KMS-11 (cell line): Measurements from ENCODE around the gene MPPE1.

Source experiments
- H2AFZ ChIP-seq: fragments of 200-600 bp; sonication (generic); 2 replicates; pipeline ENCODE4 v1.6.1; 2016; ENCODE audit warnings: antibody characterized with exemption, mixed run types, low read depth
- H3K27ac ChIP-seq: fragments of 200-600 bp; sonication (generic); 2 replicates; pipeline ENCODE4 v1.6.1; 2016; ENCODE audit warnings: mild to moderate bottlenecking, mixed run types
- H3K27me3 ChIP-seq: fragments of 200-600 bp; sonication (generic); 2 replicates; pipeline ENCODE4 v1.6.1; 2017; ENCODE audit warnings: mild to moderate bottlenecking, low read depth, mixed run types, moderate library complexity; ENCODE audit not compliant: insufficient read depth
- H3K36me3 ChIP-seq: fragments of 200-600 bp; sonication (generic); 2 replicates; pipeline ENCODE4 v1.6.1; 2017; ENCODE audit warnings: mild to moderate bottlenecking, mixed run types; ENCODE audit not compliant: insufficient read depth
- H3K4me1 ChIP-seq: fragments of 200-600 bp; sonication (generic); 2 replicates; pipeline ENCODE4 v1.6.1; 2016; ENCODE audit warnings: mild to moderate bottlenecking, low read depth, mixed run types; ENCODE audit not compliant: poor library complexity, severe bottlenecking
- H3K4me2 ChIP-seq: fragments of 200-600 bp; sonication (generic); 2 replicates; pipeline ENCODE4 v1.7.0; 2016; ENCODE audit warnings: mild to moderate bottlenecking, mixed run types
- H3K4me3 ChIP-seq: fragments of 200-600 bp; sonication (generic); IDR thresholded peaks from 2 replicates; pipeline ENCODE4 v1.6.1; 2017; ENCODE audit warnings: low read depth, low read length, mixed read lengths; ENCODE audit not compliant: insufficient read depth
- H3K79me2 ChIP-seq: fragments of 200-600 bp; sonication (generic); 2 replicates; pipeline ENCODE4 v1.6.1; 2016; ENCODE audit warnings: low read depth, mixed run types; ENCODE audit not compliant: insufficient read depth
- H3K9ac ChIP-seq: fragments of 200-600 bp; sonication (generic); 2 replicates; pipeline ENCODE4 v1.6.1; 2016; ENCODE audit warnings: mild to moderate bottlenecking, mixed run types
- H4K20me1 ChIP-seq: fragments of 200-600 bp; sonication (generic); 2 replicates; pipeline ENCODE4 v1.6.1; 2016; ENCODE audit warnings: mild to moderate bottlenecking, mixed run types; ENCODE audit not compliant: insufficient read depth
- CTCF ChIP-seq: fragments of 200-600 bp; sonication (generic); conservative IDR thresholded peaks from 2 replicates; pipeline ENCODE4 v1.6.1; 2017; ENCODE audit warnings: low read depth, mild to moderate bottlenecking, antibody characterized with exemption, low read length, moderate library complexity, mixed read lengths

MPPE1 gene

DNA sequence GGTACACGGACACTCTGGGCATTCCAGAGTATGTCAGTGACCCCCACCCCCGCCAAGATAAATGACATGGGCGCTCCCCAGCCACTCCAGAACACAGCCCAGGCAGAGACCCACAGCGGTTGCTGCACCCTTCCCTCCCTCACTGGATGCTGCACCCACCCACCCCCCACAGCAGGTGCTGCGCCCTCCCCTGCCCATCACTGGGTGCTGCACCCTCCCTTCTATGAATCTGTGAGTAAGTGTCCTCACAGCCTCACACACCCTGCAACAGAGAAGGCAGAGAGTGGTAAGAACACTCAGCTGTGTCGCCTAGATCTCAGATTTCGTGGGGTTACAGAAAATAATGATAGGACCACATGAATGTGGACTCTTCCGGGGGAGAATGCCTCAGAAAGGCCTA is 33.4 kb downstream of the MPPE1 start:
- Histone ChIP-seq H3K4me2 (no peak overlapping the region), H4K20me1 (no peaks in the 10 kb centered on the region), H3K9ac (no peak overlapping the region), H3K36me3 (no peaks in the 10 kb centered on the region), H3K4me3 (no peak overlapping the region), H3K4me1 (no peaks in the 10 kb centered on the region), H3K27ac (no peak overlapping the region), H3K27me3 (no peaks in the 10 kb centered on the region), H3K79me2 (no peaks in the 10 kb centered on the region), H2AFZ (no peak overlapping the region)
- TF ChIP-seq CTCF = no peak

DNA sequence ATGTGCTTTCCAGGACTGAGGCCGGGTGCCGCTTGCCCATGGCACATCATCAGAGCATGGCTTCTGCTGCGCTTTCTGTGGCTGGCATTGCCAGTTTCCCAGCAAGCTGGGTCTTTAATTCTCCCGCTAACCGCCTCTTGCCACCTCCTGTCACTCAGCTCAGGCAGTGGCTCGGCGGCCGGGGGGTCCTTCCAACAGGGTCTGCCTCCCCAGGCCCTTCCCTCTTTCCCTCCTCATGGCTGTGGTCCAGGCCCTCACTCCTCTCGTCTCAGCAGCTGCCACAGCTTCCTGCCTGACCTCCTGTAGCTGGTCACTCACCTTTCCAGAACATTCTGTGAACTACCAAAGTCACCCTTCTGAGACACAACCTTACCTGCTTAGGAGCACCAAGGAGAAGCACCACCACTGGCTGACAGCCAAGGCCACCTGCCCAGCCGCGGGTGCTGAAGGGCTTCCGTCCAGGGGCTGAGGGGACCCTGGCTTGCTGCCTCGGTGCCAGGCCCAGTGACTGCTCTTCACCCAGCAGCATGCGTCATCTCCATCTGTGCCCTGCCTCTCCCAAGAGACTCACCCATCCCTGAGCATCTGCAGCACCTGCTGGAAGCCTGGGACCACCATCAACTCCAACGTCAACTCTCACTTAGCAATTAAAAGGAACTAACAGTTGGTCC is 34.3 kb downstream of the MPPE1 start:
- Histone ChIP-seq H3K36me3 (no peaks in the 10 kb centered on the region), H3K4me3 (no peak overlapping the region), H4K20me1 (no peaks in the 10 kb centered on the region), H2AFZ (no peak overlapping the region), H3K27me3 (no peaks in the 10 kb centered on the region), H3K9ac (no peak overlapping the region), H3K4me2 (no peak overlapping the region), H3K4me1 (no peaks in the 10 kb centered on the region), H3K79me2 (no peaks in the 10 kb centered on the region), H3K27ac (no peak overlapping the region)
- TF ChIP-seq CTCF = no peak

DNA sequence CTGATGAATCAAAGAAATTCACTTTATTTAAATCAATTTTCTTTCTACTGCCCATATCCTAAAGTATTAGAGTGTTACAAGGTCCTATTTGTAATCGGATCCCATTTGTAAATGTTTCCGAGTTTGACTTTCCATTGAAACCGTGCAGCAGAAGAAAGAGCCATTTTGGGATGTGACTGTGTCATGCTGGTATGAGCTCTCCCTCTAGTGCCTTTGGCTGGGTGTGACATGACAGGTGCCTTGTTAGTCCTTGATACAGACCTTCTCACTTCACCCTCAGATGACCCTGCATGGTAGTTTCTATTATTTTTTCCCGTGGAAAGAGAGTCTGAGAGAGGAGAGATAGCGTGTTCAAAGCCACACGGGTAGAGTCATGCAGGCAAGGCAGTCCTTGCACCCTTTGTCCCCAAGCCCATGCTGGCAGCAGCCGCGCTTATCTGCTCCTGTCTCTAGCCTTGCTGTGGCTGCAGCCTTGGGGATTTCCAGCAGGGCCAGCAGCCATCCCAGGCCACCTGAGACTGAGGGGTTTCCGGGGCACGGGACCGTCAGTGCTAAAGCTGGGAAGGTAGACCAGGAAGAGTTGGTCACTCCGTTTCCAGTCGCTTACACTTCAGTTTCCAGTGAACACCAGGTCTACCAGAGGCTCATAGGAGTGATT is 35.5 kb downstream of the MPPE1 start:
- Histone ChIP-seq H3K4me3 (no peak overlapping the region), H3K36me3 (no peaks in the 10 kb centered on the region), H3K9ac (no peak overlapping the region), H3K4me2 (no peak overlapping the region), H3K79me2 (no peaks in the 10 kb centered on the region), H3K27ac (no peak overlapping the region), H3K27me3 (no peaks in the 10 kb centered on the region), H2AFZ (no peak overlapping the region), H3K4me1 (no peaks in the 10 kb centered on the region), H4K20me1 (no peaks in the 10 kb centered on the region)
- no peak; the same call in 1 of the 2 replicates for TF ChIP-seq CTCF

DNA sequence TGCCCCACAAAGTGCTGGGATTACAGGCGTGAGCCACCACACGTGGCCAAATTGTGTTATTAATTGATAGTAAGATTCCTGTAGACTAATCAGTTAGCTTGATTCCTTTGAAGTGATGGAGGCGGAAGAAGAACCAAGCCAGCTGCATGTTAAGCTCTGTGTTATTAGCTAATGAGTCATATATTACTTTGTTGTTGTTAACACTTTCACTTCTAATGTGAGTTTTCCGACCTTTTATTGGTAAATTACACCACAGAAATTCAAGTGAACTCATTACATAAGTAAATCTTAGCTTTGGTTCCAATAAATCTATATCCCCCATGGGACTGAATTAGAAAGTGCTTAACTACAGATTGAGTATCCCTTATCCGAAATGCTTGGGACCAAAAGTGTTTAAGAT is 36.6 kb downstream of the MPPE1 start:
- Histone ChIP-seq H3K27ac (no peak overlapping the region), H3K4me1 (no peaks in the 10 kb centered on the region), H3K36me3 (no peaks in the 10 kb centered on the region), H2AFZ (no peak overlapping the region), H3K79me2 (no peaks in the 10 kb centered on the region), H3K4me3 (no peak overlapping the region), H3K27me3 (no peaks in the 10 kb centered on the region), H4K20me1 (no peaks in the 10 kb centered on the region), H3K9ac (no peak overlapping the region), H3K4me2 (no peak overlapping the region)
- TF ChIP-seq CTCF = no peak
